Epithelial cell of proximal tubule (primary cell): ENCODE measurements around the gene LSM8. TPM values are rescaled to one million over a fixed set of nuclear protein-coding genes. Genes with fewer than 3 reads are reported as not detected.
"Not testable (repeated sequence)": the region's sequence is repeated elsewhere in the genome, so short reads cannot be mapped to it uniquely, and the experiment has no call there.

ENCODE experiments used
- DNase-seq: peaks from one replicate; pipeline ENCODE4 v3.0.0-alpha.2; 2011; ENCODE audit warnings: low read depth
- H3K4me3 ChIP-seq: 2 replicates; pipeline ENCODE4 v1.5.1; 2011; ENCODE audit warnings: low read depth, mild to moderate bottlenecking, low read length
- total RNA-seq: library from RNA; depleted of rRNA; stranded (reverse); fragments of >200 nt; gene quantifications from 2 replicates; pipeline ENCODE4 v1.2.3, GENCODE V29; 2015
- TF ChIP-seq, protein P1 (sequence below): conservative IDR thresholded peaks from 2 replicates; pipeline ENCODE4 v1.5.1; 2012; ENCODE audit warnings: low read depth, mild to moderate bottlenecking, low read length

The LSM8 gene
- total RNA-seq, 1 donor from 2014 or later, result 43.0 TPM

DNA sequence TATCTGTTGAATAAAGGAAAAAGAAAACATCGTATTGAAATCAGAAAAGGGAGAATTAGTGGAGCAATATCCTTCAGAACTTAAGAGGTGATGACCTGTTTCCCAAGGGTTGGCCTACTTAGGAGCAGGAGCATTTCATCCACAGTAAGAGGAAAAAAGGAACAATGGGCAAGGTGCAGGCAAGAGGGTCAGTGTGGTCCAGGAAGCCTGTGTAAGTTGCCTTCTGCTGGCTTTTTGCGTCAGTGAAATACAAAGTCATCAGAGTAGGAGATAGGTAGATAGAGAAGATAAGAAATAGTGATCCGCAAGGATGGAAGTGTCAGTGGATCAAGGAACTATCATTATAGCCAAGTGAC lies 35.2 kb downstream of the LSM8 start:
- TF ChIP-seq, protein P1, sequence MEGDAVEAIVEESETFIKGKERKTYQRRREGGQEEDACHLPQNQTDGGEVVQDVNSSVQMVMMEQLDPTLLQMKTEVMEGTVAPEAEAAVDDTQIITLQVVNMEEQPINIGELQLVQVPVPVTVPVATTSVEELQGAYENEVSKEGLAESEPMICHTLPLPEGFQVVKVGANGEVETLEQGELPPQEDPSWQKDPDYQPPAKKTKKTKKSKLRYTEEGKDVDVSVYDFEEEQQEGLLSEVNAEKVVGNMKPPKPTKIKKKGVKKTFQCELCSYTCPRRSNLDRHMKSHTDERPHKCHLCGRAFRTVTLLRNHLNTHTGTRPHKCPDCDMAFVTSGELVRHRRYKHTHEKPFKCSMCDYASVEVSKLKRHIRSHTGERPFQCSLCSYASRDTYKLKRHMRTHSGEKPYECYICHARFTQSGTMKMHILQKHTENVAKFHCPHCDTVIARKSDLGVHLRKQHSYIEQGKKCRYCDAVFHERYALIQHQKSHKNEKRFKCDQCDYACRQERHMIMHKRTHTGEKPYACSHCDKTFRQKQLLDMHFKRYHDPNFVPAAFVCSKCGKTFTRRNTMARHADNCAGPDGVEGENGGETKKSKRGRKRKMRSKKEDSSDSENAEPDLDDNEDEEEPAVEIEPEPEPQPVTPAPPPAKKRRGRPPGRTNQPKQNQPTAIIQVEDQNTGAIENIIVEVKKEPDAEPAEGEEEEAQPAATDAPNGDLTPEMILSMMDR, result no peak
- DNase-seq, result no peak
- no peak overlapping the region for H3K4me3 ChIP-seq

DNA sequence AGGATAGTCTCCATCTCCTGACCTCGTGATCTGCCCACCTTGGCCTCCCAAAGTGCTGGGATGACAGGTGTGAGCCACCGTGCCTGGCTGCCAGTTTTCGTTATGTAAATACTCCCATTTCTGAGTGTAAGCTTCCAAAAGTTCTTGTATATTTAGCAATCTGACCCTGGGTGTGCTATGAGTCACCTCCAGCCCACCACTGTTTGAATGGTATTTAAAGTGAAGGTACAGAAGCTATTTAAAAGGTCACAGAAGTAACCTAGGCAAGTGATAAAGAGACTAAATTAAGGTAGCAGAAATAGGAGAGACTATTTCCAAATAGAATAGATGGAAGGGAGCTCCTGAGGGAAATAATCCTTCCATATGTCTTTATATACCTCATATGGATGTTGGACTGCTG lies 36.6 kb downstream of the LSM8 start:
- TF ChIP-seq, protein P1, result no peak
- no peak for DNase-seq
- H3K4me3 ChIP-seq, result no peak overlapping the region

DNA sequence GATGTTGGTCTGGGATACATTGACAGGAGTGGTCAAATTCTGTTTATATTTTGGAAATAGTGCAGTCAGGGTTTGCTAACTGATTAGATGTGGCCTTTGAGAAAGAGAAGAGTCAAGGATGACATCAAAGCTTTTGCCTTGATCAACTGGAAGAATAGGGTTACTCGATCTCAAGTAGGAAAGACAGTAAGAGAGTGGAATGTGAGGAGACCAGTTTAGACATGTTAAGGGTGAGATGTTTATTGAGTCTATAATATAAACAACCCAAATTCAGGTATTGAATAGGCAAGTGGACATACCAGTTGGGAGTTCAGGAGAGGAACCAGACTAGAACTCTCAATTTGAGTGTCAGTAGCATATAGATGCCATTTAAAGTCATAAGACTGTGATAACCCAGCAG lies 38.6 kb downstream of the LSM8 start:
- H3K4me3 ChIP-seq, result no peak overlapping the region
- TF ChIP-seq, protein P1, result no peak
- DNase-seq, result no peak

DNA sequence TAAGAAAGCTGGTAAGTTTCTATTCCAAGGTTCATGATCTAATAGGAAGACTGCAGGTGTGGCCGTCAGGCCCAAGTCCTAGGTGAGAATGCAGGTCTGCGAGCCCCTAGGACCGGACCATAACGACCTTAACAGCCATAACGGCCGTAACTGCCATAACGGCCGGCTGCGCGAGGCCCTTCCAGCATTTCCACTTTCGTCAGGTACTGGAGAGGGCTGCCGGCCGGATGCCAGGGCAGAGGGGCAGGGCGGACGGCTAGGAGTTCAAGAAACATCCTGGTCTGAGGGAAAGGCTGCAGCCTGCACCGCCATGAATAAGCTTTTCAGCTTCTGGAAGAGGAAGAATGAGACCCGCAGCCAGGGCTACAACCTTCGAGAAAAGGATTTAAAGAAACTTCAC lies 40.6 kb downstream of the LSM8 start, which contains the start of gene ANKRD7:
Gene ANKRD7 (plus strand): TSS at position 184 of the 400 bp plus-strand sequence. CDS start 127 bp downstream, at position 311.
- no peak within 1 kb of the TSS for H3K4me3 ChIP-seq
- no peak for DNase-seq
- TF ChIP-seq, protein P1, result no peak

DNA sequence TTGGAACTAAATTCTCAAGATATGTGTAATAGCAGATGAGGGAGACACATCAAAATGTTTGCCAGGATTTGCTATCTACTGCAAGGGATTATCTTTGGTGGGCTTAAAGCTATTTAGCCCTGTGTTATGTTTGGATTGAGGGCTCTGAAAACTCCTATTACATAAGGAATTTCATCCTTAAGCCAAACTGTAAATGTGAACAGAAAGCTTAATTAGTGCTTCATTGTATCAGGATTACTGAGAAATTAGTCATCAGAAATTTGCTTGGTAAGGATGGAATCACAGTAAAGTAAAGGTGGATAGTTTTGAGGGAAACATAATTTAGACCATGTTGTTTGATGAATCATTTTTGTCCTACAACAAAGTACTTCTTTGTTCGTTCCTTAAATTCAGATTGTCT lies 48.9 kb downstream of the LSM8 start:
- no peak for DNase-seq
- no peak overlapping the region for H3K4me3 ChIP-seq
- TF ChIP-seq, protein P1, result no peak

DNA sequence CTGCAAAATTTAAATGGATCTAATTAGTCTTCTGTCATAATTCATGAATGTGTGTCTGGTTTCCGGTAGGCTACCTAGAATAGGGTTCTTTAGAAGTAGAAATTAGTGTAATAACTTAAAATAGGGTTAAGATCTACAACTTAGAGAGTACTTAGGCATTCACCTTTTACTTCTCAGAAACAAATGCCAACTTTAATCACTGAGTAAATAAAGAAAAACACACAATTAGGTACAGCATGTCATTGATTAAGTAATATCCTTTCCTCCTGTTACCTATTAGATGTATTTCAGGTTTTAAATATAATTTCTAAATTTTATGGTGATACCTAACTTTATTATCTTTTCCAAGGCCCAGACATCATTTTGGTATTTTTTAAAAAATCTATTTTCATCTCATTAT lies 49.8 kb downstream of the LSM8 start:
- TF ChIP-seq, protein P1, result no peak
- no peak for DNase-seq
- H3K4me3 ChIP-seq, result no peak overlapping the region

DNA sequence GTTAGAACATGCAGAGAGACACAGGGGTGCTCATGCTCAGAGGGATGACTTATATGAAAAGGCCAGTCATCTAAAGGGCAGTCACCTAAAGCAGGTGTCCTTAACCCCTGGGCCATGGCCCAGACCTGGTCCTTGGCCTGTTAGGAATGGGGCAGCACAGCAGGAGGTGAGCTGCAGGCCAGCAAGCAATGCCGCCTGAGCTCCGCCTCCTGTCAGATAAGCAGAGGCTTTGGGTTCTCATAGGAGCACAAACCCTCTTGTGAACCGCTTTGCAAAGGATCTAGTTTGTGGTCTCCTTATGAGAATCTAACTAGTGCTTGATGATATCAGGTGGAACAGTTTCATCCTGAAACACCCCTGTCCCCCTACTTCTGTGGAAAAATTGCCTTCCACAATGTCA lies 55.0 kb downstream of the LSM8 start:
- no peak overlapping the region for H3K4me3 ChIP-seq
- TF ChIP-seq, protein P1, result no peak
- no peak for DNase-seq

DNA sequence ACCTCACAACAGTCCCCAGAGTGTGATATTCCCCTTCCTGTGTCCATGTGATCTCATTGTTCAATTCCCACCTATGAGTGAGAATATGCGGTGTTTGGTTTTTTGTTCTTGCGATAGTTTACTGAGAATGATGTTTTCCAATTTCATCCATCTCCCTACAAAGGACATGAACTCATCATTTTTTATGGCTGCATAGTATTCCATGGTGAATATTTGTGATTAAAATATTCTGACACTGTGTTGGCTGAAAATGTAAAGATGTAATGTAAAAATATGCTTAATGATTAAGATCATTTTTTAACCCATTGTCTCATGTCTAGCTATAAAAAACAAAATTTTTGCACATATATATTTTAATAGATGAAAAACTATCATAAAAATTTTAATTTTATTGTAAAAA lies 56.4 kb downstream of the LSM8 start:
- DNase-seq, H3K4me3 ChIP-seq: not testable (repeated sequence)
